Measurements from ENCODE around the gene SRSF5.

SRSF5 gene

DNA sequence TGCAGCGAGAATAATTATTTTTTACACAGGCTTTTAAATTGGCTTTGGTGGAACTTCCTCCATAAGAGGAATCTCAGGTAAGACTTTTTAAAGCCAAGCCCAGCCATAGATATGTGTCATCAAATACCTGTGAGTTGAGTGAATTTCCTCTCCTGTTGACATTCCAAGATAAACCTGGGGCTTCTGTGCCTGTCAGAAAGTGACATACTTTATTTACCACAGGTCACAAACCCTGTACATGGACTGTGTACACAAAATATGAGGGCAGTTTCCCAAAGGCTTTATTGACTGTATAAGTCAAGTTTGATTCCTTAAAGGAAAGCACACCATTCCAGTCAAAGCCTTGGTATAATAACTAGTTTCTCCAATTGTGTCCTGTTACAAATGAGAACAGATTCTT lies 25.9 kb upstream of the SRSF5 start:
- Mint-ChIP-seq H3K36me3 (ENCODE audit: low read depth) (no peaks in the 10 kb centered on the region), H3K27me3 (ENCODE audit: low read depth, poor library complexity) (peaks cover 5% of the 10 kb centered on the region), H3K27ac (no peak overlapping the region), H3K4me1 (no peaks in the 10 kb centered on the region), H3K4me3 (no peak overlapping the region), H3K9me3 (peaks cover 59% of the 10 kb centered on the region)
- TF ChIP-seq, protein P1, sequence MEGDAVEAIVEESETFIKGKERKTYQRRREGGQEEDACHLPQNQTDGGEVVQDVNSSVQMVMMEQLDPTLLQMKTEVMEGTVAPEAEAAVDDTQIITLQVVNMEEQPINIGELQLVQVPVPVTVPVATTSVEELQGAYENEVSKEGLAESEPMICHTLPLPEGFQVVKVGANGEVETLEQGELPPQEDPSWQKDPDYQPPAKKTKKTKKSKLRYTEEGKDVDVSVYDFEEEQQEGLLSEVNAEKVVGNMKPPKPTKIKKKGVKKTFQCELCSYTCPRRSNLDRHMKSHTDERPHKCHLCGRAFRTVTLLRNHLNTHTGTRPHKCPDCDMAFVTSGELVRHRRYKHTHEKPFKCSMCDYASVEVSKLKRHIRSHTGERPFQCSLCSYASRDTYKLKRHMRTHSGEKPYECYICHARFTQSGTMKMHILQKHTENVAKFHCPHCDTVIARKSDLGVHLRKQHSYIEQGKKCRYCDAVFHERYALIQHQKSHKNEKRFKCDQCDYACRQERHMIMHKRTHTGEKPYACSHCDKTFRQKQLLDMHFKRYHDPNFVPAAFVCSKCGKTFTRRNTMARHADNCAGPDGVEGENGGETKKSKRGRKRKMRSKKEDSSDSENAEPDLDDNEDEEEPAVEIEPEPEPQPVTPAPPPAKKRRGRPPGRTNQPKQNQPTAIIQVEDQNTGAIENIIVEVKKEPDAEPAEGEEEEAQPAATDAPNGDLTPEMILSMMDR (IDR thresholded peaks at IDR 0.05): no peak
- DNase-seq: no peak

DNA sequence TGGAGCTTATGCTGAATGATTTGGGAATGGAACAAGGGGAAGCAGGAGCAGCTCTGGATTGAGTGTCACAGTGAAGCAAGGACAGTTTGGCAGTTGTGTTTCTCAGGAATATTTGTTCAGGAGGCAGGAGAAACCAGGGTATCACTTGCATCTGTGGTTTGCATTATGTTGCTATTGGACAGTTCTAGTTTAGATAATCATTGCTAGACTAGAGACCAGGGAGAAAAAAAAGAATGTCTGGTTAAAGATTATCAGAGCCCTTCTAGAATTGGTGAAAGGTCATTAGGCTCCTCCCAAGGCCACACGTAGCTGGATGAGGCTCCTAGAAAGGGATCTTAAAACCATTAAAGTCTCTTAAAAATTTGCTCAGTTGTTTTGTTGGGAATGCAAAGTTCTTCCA lies 17.0 kb upstream of the SRSF5 start:
- no peak overlapping the region for H3K27ac Mint-ChIP-seq
- TF ChIP-seq, protein P1 (IDR thresholded peaks at IDR 0.05): no peak
- H3K9me3 Mint-ChIP-seq: peaks cover 9% of the 10 kb centered on the region
- no peaks in the 10 kb centered on the region for H3K36me3 Mint-ChIP-seq (ENCODE audit: low read depth)
- no peak for DNase-seq
- H3K27me3 Mint-ChIP-seq (ENCODE audit: low read depth, poor library complexity): peaks cover 25% of the 10 kb centered on the region
- H3K4me3 Mint-ChIP-seq: no peak overlapping the region
- no peaks in the 10 kb centered on the region for H3K4me1 Mint-ChIP-seq

DNA sequence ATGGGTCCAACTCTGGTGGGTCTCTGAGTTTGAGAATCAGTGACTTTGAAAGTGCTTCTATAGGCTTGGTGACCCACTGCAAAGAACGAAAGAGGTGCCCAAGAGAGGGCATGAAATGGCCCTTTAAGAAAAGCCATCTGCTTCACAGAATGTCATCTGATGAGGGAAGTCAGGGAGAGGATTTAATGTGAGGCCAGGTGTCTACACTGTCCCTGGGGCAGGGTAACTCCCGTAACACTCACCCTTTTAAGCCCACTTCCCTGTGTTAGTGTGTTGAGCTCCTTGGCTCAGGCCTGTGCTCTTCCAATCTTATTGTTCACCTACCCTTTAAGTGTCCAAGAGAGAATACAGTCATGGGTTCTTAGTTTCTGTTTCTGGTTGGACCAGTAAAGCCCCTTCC lies 16.4 kb upstream of the SRSF5 start:
- Mint-ChIP-seq H3K9me3 (peaks cover 8% of the 10 kb centered on the region), H3K27ac (no peak overlapping the region), H3K4me3 (no peak overlapping the region), H3K27me3 (ENCODE audit: low read depth, poor library complexity) (peaks cover 25% of the 10 kb centered on the region), H3K4me1 (no peaks in the 10 kb centered on the region), H3K36me3 (ENCODE audit: low read depth) (no peaks in the 10 kb centered on the region)
- DNase-seq: no peak
- TF ChIP-seq, protein P1 (IDR thresholded peaks at IDR 0.05): no peak

DNA sequence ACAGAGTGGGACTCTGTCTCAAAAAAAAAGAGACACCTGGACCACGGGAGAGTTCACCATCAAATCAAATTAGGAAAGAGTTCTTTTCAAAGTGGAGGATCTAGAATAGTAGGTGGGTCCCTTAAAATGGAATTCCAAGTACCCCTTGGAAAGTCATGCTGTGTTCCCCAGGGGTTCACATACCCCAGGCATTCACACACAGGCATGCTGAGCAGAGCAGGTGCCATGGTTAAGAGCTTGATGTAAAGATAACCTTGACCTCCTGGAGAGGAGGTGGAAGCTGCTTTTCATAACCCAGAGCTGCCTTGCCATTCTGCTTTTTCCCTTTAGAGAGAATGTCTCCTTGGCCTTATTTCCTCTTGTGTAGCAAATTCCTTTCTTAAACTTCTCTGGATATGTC lies 14.2 kb upstream of the SRSF5 start:
- Mint-ChIP-seq H3K27me3 (ENCODE audit: low read depth, poor library complexity) (peaks cover 22% of the 10 kb centered on the region), H3K4me1 (no peaks in the 10 kb centered on the region), H3K4me3 (no peak overlapping the region), H3K36me3 (ENCODE audit: low read depth) (no peaks in the 10 kb centered on the region), H3K9me3 (no peaks in the 10 kb centered on the region), H3K27ac (no peak overlapping the region)
- TF ChIP-seq, protein P1 (IDR thresholded peaks at IDR 0.05): no peak
- DNase-seq: no peak

DNA sequence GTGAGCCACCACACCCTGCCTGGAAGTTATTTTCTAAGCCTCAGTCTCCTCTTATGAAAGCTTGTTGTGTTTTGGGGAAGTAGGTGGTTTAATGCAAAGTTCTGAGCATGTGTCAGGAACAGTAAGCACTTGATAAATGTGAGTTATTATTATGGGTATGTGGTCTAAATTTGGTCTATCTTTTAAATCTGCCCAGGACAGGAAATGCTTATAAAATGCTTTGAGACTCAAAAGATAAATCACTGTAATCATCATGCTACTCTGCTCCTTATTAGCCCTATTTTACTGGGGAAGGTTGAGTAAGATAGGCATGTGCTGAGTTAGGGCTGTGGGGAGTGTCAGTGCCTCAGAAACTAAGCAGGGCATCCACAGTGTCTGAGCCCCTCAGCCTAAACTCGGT lies 13.1 kb upstream of the SRSF5 start:
- no peak overlapping the region for H3K27ac Mint-ChIP-seq
- TF ChIP-seq, protein P1 (IDR thresholded peaks at IDR 0.05): no peak
- peaks cover 21% of the 10 kb centered on the region for H3K27me3 Mint-ChIP-seq (ENCODE audit: low read depth, poor library complexity)
- no peak overlapping the region for H3K4me3 Mint-ChIP-seq
- no peaks in the 10 kb centered on the region for H3K9me3 Mint-ChIP-seq
- no peaks in the 10 kb centered on the region for H3K36me3 Mint-ChIP-seq (ENCODE audit: low read depth)
- no peak for DNase-seq
- no peaks in the 10 kb centered on the region for H3K4me1 Mint-ChIP-seq

DNA sequence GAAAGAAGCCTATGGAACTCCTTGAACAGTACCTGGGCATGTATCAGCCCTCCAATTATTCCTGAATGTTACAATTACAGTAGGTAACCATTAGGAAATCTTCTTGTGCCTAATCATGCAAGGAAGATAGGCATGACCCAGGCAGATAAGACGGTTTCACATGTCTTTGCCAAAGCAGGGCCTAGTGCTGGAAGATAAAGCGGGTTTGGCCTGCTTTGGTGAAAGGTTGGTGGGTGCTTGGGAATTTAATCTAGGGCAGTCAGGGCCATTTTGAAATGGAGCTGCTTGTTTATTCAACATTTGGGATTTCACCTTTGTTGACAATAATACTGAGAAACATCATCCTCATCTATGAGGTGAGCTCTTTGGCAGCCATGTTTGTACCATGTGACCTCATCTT lies 12.5 kb upstream of the SRSF5 start:
- DNase-seq: no peak
- Mint-ChIP-seq H3K27me3 (ENCODE audit: low read depth, poor library complexity) (peaks cover 21% of the 10 kb centered on the region), H3K36me3 (ENCODE audit: low read depth) (no peaks in the 10 kb centered on the region), H3K4me1 (no peaks in the 10 kb centered on the region), H3K9me3 (no peaks in the 10 kb centered on the region), H3K27ac (no peak overlapping the region), H3K4me3 (no peak overlapping the region)
- TF ChIP-seq, protein P1 (IDR thresholded peaks at IDR 0.05): no peak
